PFSK-1 (cell line): Measurements from ENCODE around the gene CTNS.

Source experiments
- FOXP2 ChIP-seq: optimal IDR thresholded peaks from 2 replicates; pipeline ENCODE3; 2011; ENCODE audit warnings: borderline replicate concordance, control low read depth, inconsistent platforms; ENCODE audit not compliant: insufficient read depth; ENCODE audit errors: extremely low read length, extremely low read depth
- POLR2AphosphoS5 ChIP-seq: IDR thresholded peaks from 2 replicates; pipeline ENCODE4 v1.6.1; 2012; ENCODE audit warnings: low read depth, mild to moderate bottlenecking, control low read depth, low read length, moderate library complexity
- REST ChIP-seq, 2 experiments: IDR thresholded peaks; 2 replicates each; pipeline versions ENCODE4 v1.6.1 to v1.8.0; 2011 to 2012; ENCODE audit warnings: low read depth in 2 of 2, low read length in 2 of 2, control low read depth in 1 of 2, inconsistent platforms in 1 of 2, mild to moderate bottlenecking in 1 of 2, moderate library complexity in 1 of 2; ENCODE audit not compliant: insufficient read depth in 1 of 2
- SIN3A ChIP-seq: IDR thresholded peaks from 2 replicates; pipeline ENCODE4 v1.6.1; 2012; ENCODE audit warnings: mild to moderate bottlenecking, low read length, moderate library complexity, borderline replicate concordance; ENCODE audit not compliant: insufficient read depth
- TAF1 ChIP-seq: IDR thresholded peaks from 2 replicates; pipeline ENCODE4 v1.6.1; 2012; ENCODE audit warnings: low read length, control low read depth, borderline replicate concordance; ENCODE audit not compliant: insufficient read depth

GRCh38 chr17:3647769-3648555 lies 11.4 kb downstream of the CTNS start:
- TF ChIP-seq REST (IDR thresholded peaks at IDR 0.05; ENCODE audit: insufficient read depth in 1 of 2, low read depth in 2 of 2, low read length in 2 of 2) (no peak), POLR2AphosphoS5 (no peak), TAF1 (no peak), SIN3A (no peak), FOXP2 (no peak)
